Melanocyte of skin (primary cell): ENCODE data around the gene WBP1. TPM values are rescaled to one million over a fixed set of nuclear protein-coding genes. Genes with fewer than 3 reads are reported as not detected.

Experiments used
- total RNA-seq, 2 donors: library from RNA; depleted of rRNA; stranded (reverse); fragments of >200 nt; gene quantifications; 2 replicates each; pipeline ENCODE4 v1.2.3, GENCODE V29; 2012

WBP1 gene
- total RNA-seq: 10 to 100 TPM; 23.6 to 31.3 TPM

GRCh38 chr2:74458132-74458937 lies at the start of gene WBP1:
WBP1 (plus strand) TSS chr2:74458438; CDS start chr2:74458603, 165 bp downstream.

GRCh38 chr2:74421221-74421870 lies 36.9 kb upstream of the WBP1 start, which contains the start of the genes C2orf81 and WDR54:
C2orf81 (minus strand) TSS chr2:74421619; CDS start chr2:74421560, 59 bp downstream.
WDR54 (plus strand) TSS chr2:74421730; CDS start chr2:74422154, 424 bp downstream.

GRCh38 chr2:74441690-74442482 lies 16.4 kb upstream of the WBP1 start, which contains the start of gene RTKN:
RTKN (minus strand) TSS chr2:74441937; CDS start chr2:74441816, 121 bp downstream.

GRCh38 chr2:74454654-74455511 lies 3.4 kb upstream of the WBP1 start, which contains the start of gene INO80B:
INO80B (plus strand) TSS chr2:74455087; CDS start chr2:74455117, 30 bp downstream.

GRCh38 chr2:74472086-74472944 lies 14.1 kb downstream of the WBP1 start, which contains the start of gene MRPL53:
MRPL53 (minus strand) TSS chr2:74472680; CDS start chr2:74472660, 20 bp downstream.

GRCh38 chr2:74482801-74483674 lies 24.8 kb downstream of the WBP1 start, which contains the start of the genes CCDC142 and TTC31:
CCDC142 (minus strand) TSS chr2:74482998; CDS start chr2:74482837, 161 bp downstream.
TTC31 (plus strand) TSS chr2:74483081; CDS start chr2:74483096, 15 bp downstream.

GRCh38 chr2:74499267-74499939 lies 41.2 kb downstream of the WBP1 start, which contains the start of gene LBX2:
LBX2 (minus strand) TSS chr2:74499603; CDS start chr2:74499537, 66 bp downstream.

GRCh38 chr2:74507145-74507925 lies 49.1 kb downstream of the WBP1 start, which contains the start of gene PCGF1:
PCGF1 (minus strand) TSS chr2:74507695; CDS start chr2:74507668, 27 bp downstream.

Other genes with a start within 250 kb of the WBP1 start
- gene SLC4A5, start 115.0 kb upstream of the WBP1 start, total RNA-seq: 1 to 10 TPM in 1 of 2 donors, under 1 TPM in 1; 1.00 to 1.4 TPM
- gene DCTN1, start 78.1 kb upstream of the WBP1 start, total RNA-seq: 10 to 100 TPM; 88.9 to 90.5 TPM
- gene C2orf81, start 36.8 kb upstream of the WBP1 start, total RNA-seq: 1 to 10 TPM in 1 of 2 donors, under 1 TPM in 1; 1.00 to 1.7 TPM
- gene WDR54, start 36.7 kb upstream of the WBP1 start, total RNA-seq: 10 to 100 TPM; 33.0 to 40.0 TPM
- gene RTKN, start 16.5 kb upstream of the WBP1 start, total RNA-seq: 10 to 100 TPM; 40.3 to 41.6 TPM
- gene INO80B, start 3.4 kb upstream of the WBP1 start, total RNA-seq: 1 to 10 TPM; 6.5 to 8.3 TPM
- 10 to 100 TPM; 39.9 to 42.6 TPM for gene MOGS, start 6.9 kb downstream of the WBP1 start, total RNA-seq
- 10 to 100 TPM; 22.0 to 22.7 TPM for gene MRPL53, start 14.2 kb downstream of the WBP1 start, total RNA-seq
- gene CCDC142, start 24.6 kb downstream of the WBP1 start, total RNA-seq: 10 to 100 TPM; 22.6 to 24.1 TPM
- 10 to 100 TPM; 14.1 to 16.7 TPM for gene TTC31, start 24.6 kb downstream of the WBP1 start, total RNA-seq
- gene LBX2, start 41.2 kb downstream of the WBP1 start, total RNA-seq: 1 to 10 TPM; 2.0 to 4.1 TPM
- 10 to 100 TPM; 16.9 to 23.6 TPM for gene PCGF1, start 49.3 kb downstream of the WBP1 start, total RNA-seq
- gene TLX2, start 56.0 kb downstream of the WBP1 start, total RNA-seq: not detected
- gene DQX1, start 67.8 kb downstream of the WBP1 start, total RNA-seq: under 1 TPM in 1 of 2 donors, not detected in 1; 0.33 TPM
- gene AUP1, start 71.3 kb downstream of the WBP1 start, total RNA-seq: 100 to 1,000 TPM; 156 to 195 TPM
- 10 to 100 TPM; 33.7 to 39.0 TPM for gene HTRA2, start 71.5 kb downstream of the WBP1 start, total RNA-seq
- gene LOXL3, start 95.5 kb downstream of the WBP1 start, total RNA-seq: 1 to 10 TPM; 5.2 to 6.3 TPM
- 1 to 10 TPM; 2.8 to 3.3 TPM for gene DOK1, start 96.3 kb downstream of the WBP1 start, total RNA-seq
- gene M1AP, start 189.9 kb downstream of the WBP1 start, total RNA-seq: not detected
- 1 to 10 TPM; 4.0 to 5.9 TPM for gene SEMA4F, start 195.8 kb downstream of the WBP1 start, total RNA-seq